A673 (cell line): ENCODE measurements around the gene TMEM121.

Experiments
- CTCF ChIP-seq: fragments of 300-800, 200-600 bp; sonication (generic); conservative IDR thresholded peaks from 2 replicates; pipeline ENCODE4 v1.5.1; 2017; ENCODE audit warnings: low read depth, mild to moderate bottlenecking, antibody characterized with exemption, low read length, moderate library complexity, mixed read lengths
- EZH2 ChIP-seq: fragments of 200-600 bp; sonication (generic); IDR thresholded peaks from 2 replicates; pipeline ENCODE4 v1.6.1; 2017; ENCODE audit warnings: borderline replicate concordance, low read depth, mild to moderate bottlenecking, mixed read lengths, antibody characterized with exemption, low read length; ENCODE audit not compliant: poor library complexity, severe bottlenecking

GRCh38 chr14:105528586-105529318, 2.4 kb downstream of the TMEM121 start:
- TF ChIP-seq CTCF: no peak
- no peak for TF ChIP-seq EZH2
